H1 (cell line): ENCODE measurements around the gene LMX1A. TPM values are rescaled to one million over a fixed set of nuclear protein-coding genes. Genes with fewer than 3 reads are reported as not detected.

Experiments used
- BRCA1 ChIP-seq: IDR thresholded peaks from 2 replicates; pipeline ENCODE4 v1.6.1; 2012; ENCODE audit warnings: low read depth, low read length, improper control_type of control experiment
- RBBP5 ChIP-seq: IDR thresholded peaks from 2 replicates; pipeline ENCODE4 v1.7.1; 2012; ENCODE audit warnings: low read depth, mild to moderate bottlenecking, inconsistent platforms, low read length, moderate library complexity, borderline replicate concordance
- TAF1 ChIP-seq: IDR thresholded peaks from 2 replicates; pipeline ENCODE4 v1.6.1; 2011; ENCODE audit warnings: mild to moderate bottlenecking, low read depth, low read length
- TAF7 ChIP-seq: optimal IDR thresholded peaks from 2 replicates; pipeline ENCODE3; 2011; ENCODE audit warnings: low read depth, mild to moderate bottlenecking, inconsistent platforms, low read length, moderate library complexity, borderline replicate concordance
- polyA plus RNA-seq, 7 experiments: library from polyadenylated mRNA; depleted of rRNA in 3 of 7; stranded (reverse) in 5 of 7; unstranded in 2 of 7; fragments of >200 nt in 5 of 7; fragments of 200-250 nt in 2 of 7; gene quantifications; 1 replicate in 5 of 7; 2 replicates in 1 of 7; 4 replicates in 1 of 7; pipeline versions ENCODE4 v1.2.1 to v1.2.3, GENCODE V29; 2011 to 2013; ENCODE audit warnings: missing spikeins in 2 of 7, mixed read lengths in 2 of 7
- total RNA-seq: library from RNA; stranded (reverse); fragmentation: NEBNext Ultra II Directional; extraction: Animal tissue kit (Norgen Biotek cat#: 25700); gene quantifications from 2 replicates; pipeline ENCODE4 v1.2.1, GENCODE V29; 2021

LMX1A gene
- total and polyA plus RNA-seq, 2 of the 8 experiments (the other 6 are each of a cell fraction or from before 2014, with no cell fraction given), result not detected

DNA sequence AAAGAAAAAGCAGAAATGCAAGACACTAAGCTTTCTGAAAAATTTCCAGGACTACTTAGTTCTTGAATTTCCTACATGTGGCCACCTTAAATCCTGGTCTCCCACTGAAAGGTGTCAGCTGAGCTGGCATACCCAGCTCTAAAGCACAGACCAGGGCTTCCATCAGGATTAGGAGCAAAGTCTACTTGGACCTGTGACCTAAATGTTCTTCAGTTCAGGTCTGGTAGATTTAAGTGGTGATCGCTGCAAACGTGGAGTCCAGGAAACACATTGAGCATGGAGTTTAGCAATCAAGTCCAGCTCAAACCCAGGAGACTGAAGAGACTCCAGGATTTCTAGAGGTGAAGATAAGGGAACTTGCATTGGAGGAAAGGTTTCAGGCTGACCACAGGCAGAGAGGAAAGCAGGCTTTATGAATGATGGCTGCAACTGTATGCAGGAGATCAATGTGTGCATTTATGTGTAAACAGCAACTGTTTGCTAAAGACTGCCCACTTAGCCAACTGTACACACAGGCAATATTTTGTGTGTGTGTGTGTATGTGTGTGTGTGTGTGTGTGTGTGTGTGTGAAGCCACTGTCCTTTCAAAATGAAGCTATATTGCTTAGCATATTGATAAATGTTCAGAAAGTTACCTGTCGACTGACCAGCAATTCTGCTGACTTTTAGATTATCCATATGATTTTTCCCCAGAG is 75.2 kb downstream of the LMX1A start (continued):
- no peak for TF ChIP-seq BRCA1
- no peak for TF ChIP-seq TAF7
- TF ChIP-seq TAF1, result no peak
- no peak for TF ChIP-seq RBBP5
- TF ChIP-seq, all 59 proteins: peak for 0
